Upper lobe of left lung (tissue), 6 donors: ENCODE measurements around the gene DLL4. TPM values are rescaled to one million over a fixed set of nuclear protein-coding genes. Genes with fewer than 3 reads are reported as not detected.

Experiments used
- ATAC-seq, 2 donors: fragments of 200-7000 bp; cut with Tn5 transposase; one replicate each; pipeline ENCODE4 v1.9.1; 2022; ENCODE audit warnings: mild to moderate bottlenecking in 2 of 2, moderate library complexity in 2 of 2; ENCODE audit not compliant: low FRiP score in 2 of 2
- DNase-seq, 2 donors: peaks; one replicate each; pipeline ENCODE4 v3.0.0-alpha.2; 2019 to 2020
- H3K27ac ChIP-seq, 4 donors: fragments of 200-600 bp; sonication (generic); one replicate each; pipeline ENCODE4 v1.5.1; 2016 to 2019
- H3K27me3 ChIP-seq, 4 donors: fragments of 200-600 bp; sonication (generic); one replicate each; pipeline ENCODE4 v1.5.1; 2017 to 2019
- H3K36me3 ChIP-seq, 4 donors: fragments of 200-600 bp; sonication (generic); one replicate each; pipeline ENCODE4 v1.5.1; 2016 to 2019
- H3K4me1 ChIP-seq, 4 donors: fragments of 200-600 bp; sonication (generic); one replicate each; pipeline ENCODE4 v1.5.1; 2018 to 2019
- H3K4me3 ChIP-seq, 4 donors: fragments of 200-600 bp; sonication (generic); one replicate each; pipeline ENCODE4 v1.5.1; 2017 to 2019; ENCODE audit warnings: mild to moderate bottlenecking in 2 of 4, moderate library complexity in 1 of 4
- H3K9me3 ChIP-seq, 4 donors: fragments of 200-600 bp; sonication (generic); one replicate each; pipeline ENCODE4 v1.5.1; 2018 to 2019
- EP300 ChIP-seq, 4 donors: sonication (generic); formaldehyde crosslinking; IDR thresholded peaks; one replicate each; pipeline ENCODE4 v1.5.1; 2017; ENCODE audit warnings: antibody characterized with exemption in 4 of 4, control low read depth in 2 of 4
- POLR2A ChIP-seq, 4 donors: fragments of 450-650 bp; IDR thresholded peaks; one replicate each; pipeline ENCODE4 v1.5.1; 2016 to 2017; ENCODE audit warnings: antibody characterized with exemption in 4 of 4, mild to moderate bottlenecking in 2 of 4
- POLR2AphosphoS5 ChIP-seq, 2 donors: sonication (generic); formaldehyde crosslinking; IDR thresholded peaks; one replicate each; pipeline ENCODE4 v1.5.1; 2017; ENCODE audit warnings: antibody characterized with exemption in 2 of 2
- WGBS, 2 donors: methylation state at CpG; one replicate each; pipeline ENCODE4 v1.1.5; 2017 to 2018; 5-methylcytosine and 5-hydroxymethylcytosine counted together
- total RNA-seq, 6 donors: library from RNA; depleted of rRNA in 4 of 6; stranded (reverse); fragments of >200 nt in 4 of 6; gene quantifications; one replicate each; pipeline versions ENCODE4 v1.1.0 to v1.2.1, GENCODE V29; 2016 to 2021
- TF ChIP-seq, protein P1 (sequence below), 6 experiments: fragments of 450-650 bp in 4 of 6; fragments of 200-600 bp in 2 of 6; sonication (generic) in 2 of 6; IDR thresholded peaks; one replicate each; pipeline ENCODE4 v1.5.1; 2016 to 2019; ENCODE audit warnings: antibody characterized with exemption in 6 of 6
- donor health status: DM: no; HTN: no; CAD: no; lungs with moderate emphysema.
- donor health status: DM: no; HTN: yes; CAD: no; lungs with severe emphysema.

Gene DLL4
- total RNA-seq, 6 donors from 2014 or later: 9.5 to 38.0 (median 13.7) TPM

DNA sequence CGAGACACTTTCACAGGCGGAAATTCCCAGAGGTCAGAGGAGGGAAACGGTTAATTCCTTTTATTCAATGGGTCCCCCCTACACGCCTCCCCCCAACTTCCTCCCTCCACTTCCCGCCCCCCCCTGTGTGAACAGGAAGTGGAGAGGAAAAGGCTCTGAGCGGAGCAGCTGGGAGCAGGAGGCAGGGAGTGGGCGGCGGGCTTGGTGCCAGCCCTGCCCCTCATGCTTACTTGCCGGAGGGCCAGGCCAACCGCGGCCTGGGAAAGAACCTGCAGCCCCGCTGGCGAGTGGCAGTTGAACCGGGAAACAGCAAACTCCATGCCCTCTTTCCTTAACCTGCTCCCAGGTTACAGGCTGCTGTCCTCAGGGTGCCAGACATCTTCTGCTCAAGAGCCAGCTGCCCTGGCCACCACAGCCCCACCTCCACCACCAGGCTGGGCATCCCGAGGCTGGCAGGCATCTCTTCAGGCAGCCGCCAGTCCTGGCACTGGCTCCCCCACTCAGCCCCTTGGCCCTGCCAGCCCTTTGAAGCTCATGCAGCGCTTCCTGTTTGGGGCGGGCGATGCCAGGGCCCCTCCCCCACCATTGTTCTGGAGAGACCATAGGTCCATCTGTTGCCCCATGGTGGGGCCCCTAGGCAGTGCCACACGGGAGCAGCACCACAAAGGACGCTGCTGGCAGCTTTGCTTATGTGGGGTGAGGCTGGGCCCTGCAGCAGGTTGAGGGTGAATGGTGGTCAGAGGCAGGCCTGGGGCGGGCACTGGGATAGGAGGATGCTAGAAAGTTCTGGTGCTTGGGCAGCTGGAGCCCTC, 21.9 kb upstream of the DLL4 start:
- TF ChIP-seq EP300 (IDR thresholded peaks at IDR 0.05) (no peak), POLR2AphosphoS5 (IDR thresholded peaks at IDR 0.05) (peak; percentile 60 to 77), POLR2A (IDR thresholded peaks at IDR 0.05) (peak in 1 of 4 donors; percentile 42)
- TF ChIP-seq, protein P1, sequence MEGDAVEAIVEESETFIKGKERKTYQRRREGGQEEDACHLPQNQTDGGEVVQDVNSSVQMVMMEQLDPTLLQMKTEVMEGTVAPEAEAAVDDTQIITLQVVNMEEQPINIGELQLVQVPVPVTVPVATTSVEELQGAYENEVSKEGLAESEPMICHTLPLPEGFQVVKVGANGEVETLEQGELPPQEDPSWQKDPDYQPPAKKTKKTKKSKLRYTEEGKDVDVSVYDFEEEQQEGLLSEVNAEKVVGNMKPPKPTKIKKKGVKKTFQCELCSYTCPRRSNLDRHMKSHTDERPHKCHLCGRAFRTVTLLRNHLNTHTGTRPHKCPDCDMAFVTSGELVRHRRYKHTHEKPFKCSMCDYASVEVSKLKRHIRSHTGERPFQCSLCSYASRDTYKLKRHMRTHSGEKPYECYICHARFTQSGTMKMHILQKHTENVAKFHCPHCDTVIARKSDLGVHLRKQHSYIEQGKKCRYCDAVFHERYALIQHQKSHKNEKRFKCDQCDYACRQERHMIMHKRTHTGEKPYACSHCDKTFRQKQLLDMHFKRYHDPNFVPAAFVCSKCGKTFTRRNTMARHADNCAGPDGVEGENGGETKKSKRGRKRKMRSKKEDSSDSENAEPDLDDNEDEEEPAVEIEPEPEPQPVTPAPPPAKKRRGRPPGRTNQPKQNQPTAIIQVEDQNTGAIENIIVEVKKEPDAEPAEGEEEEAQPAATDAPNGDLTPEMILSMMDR (IDR thresholded peaks at IDR 0.05): no peak
- Histone ChIP-seq H3K4me1 (peaks cover 63 to 85% (median 79%) of the 10 kb centered on the region in 4 donors), H3K27me3 (no peaks in the 10 kb centered on the region), H3K4me3 (peak overlapping the region; percentile 4 to 52 (median 40)), H3K36me3 (peaks cover 5 to 18% (median 16%) of the 10 kb centered on the region in 4 donors), H3K27ac (peak overlapping the region; percentile 89 to 95 (median 92)), H3K9me3 (no peaks in the 10 kb centered on the region)
- peak; percentile 2 to 16 for ATAC-seq
- peak; percentile 56 to 90 for DNase-seq
- WGBS, 2 donors: 10 to 13% methylated on average over 13 to 20 of the region's 22 CpGs

GRCh38 chr15:40908095-40908494, 21.0 kb upstream of the DLL4 start:
- no peak overlapping the region for H3K4me3 ChIP-seq
- ATAC-seq (no peak), DNase-seq (no peak)
- H3K27ac ChIP-seq: peak overlapping the region; percentile 89 to 95 (median 92)
- TF ChIP-seq, protein P1 (IDR thresholded peaks at IDR 0.05): no peak
- TF ChIP-seq EP300 (IDR thresholded peaks at IDR 0.05): no peak
- no peak for TF ChIP-seq POLR2AphosphoS5 (IDR thresholded peaks at IDR 0.05)
- no peak for TF ChIP-seq POLR2A (IDR thresholded peaks at IDR 0.05)
- WGBS, 2 donors: 82 to 84% methylated on average over 5 to 7 of the region's 7 CpGs
- H3K36me3 ChIP-seq: peaks cover 2 to 9% (median 8%) of the 10 kb centered on the region in 4 donors
- H3K4me1 ChIP-seq: peaks cover 60 to 78% (median 74%) of the 10 kb centered on the region in 4 donors
- H3K9me3 ChIP-seq: no peaks in the 10 kb centered on the region
- H3K27me3 ChIP-seq: no peaks in the 10 kb centered on the region

- Histone ChIP-seq H3K27me3 (no peaks in the 10 kb centered on the region), H3K27ac (peak overlapping the region; percentile 21 to 93 (median 49)), H3K4me3 (no peak overlapping the region), H3K4me1 (peaks cover 42 to 64% (median 61%) of the 10 kb centered on the region in 4 donors), H3K9me3 (no peaks in the 10 kb centered on the region), H3K36me3 (no peaks in the 10 kb centered on the region)
- TF ChIP-seq, protein P1 (IDR thresholded peaks at IDR 0.05): no peak
- TF ChIP-seq POLR2A (IDR thresholded peaks at IDR 0.05) (no peak), POLR2AphosphoS5 (IDR thresholded peaks at IDR 0.05) (no peak), EP300 (IDR thresholded peaks at IDR 0.05) (no peak)
- peak in 1 of 2 donors; percentile 77 for DNase-seq
- 54 to 70% methylated on average over 13 to 17 of the region's 17 CpGs for WGBS, 2 donors
- no peak for ATAC-seq
Observed at GRCh38 chr15:40909662-40910630, 19.2 kb upstream of the DLL4 start.

GRCh38 chr15:40911141-40911540, 18.0 kb upstream of the DLL4 start:
- ATAC-seq: no peak
- DNase-seq: no peak
- Histone ChIP-seq H3K9me3 (no peaks in the 10 kb centered on the region), H3K27me3 (no peaks in the 10 kb centered on the region), H3K36me3 (no peaks in the 10 kb centered on the region), H3K4me3 (no peak overlapping the region), H3K27ac (peak overlapping the region; percentile 19 to 74 (median 52)), H3K4me1 (peaks cover 30 to 59% (median 57%) of the 10 kb centered on the region in 4 donors)
- TF ChIP-seq EP300 (IDR thresholded peaks at IDR 0.05) (no peak), POLR2A (IDR thresholded peaks at IDR 0.05) (no peak), POLR2AphosphoS5 (IDR thresholded peaks at IDR 0.05) (no peak)
- TF ChIP-seq, protein P1 (IDR thresholded peaks at IDR 0.05): no peak
- 62 to 65% methylated on average over 6 to 7 of the region's 7 CpGs for WGBS, 2 donors
